Tibial artery (tissue), 4 donors: ENCODE measurements around the gene INAFM2.

Source experiments
- DNase-seq, 2 donors: peaks; one replicate each; pipeline ENCODE4 v3.0.0-alpha.2; 2019
- H3K27ac ChIP-seq, 2 donors: fragments of 200-600 bp; sonication (generic) in 1 of 2; 1 replicate in 1 of 2; 2 replicates in 1 of 2; pipeline ENCODE4 v1.5.1; 2018 to 2019; ENCODE audit warnings: mild to moderate bottlenecking in 1 of 2
- H3K27me3 ChIP-seq, 2 donors: fragments of 200-600 bp; sonication (generic) in 1 of 2; one replicate each; pipeline versions ENCODE4 v1.5.1 to v1.6.0; 2016 to 2019
- H3K36me3 ChIP-seq, 3 donors: fragments of 200-600 bp; sonication (generic) in 2 of 3; one replicate each; pipeline ENCODE4 v1.5.1; 2016 to 2019; ENCODE audit warnings: mild to moderate bottlenecking in 2 of 3
- H3K4me1 ChIP-seq, 4 donors: fragments of 200-600 bp; sonication (generic) in 2 of 4; 1 replicate in 3 of 4; 2 replicates in 1 of 4; pipeline ENCODE4 v1.5.1; 2016 to 2019
- H3K4me3 ChIP-seq, 2 donors: fragments of 200-600 bp; sonication (generic) in 1 of 2; 1 replicate in 1 of 2; 2 replicates in 1 of 2; pipeline ENCODE4 v1.5.1; 2018 to 2019; ENCODE audit warnings: mild to moderate bottlenecking in 2 of 2
- H3K9me3 ChIP-seq, 3 donors: fragments of 200-600 bp; sonication (generic) in 1 of 3; one replicate each; pipeline ENCODE4 v1.5.1; 2016 to 2019
- intact Hi-C: fragments of 100-400 bp; cut with DNase I; formaldehyde crosslinking; loops from one replicate; pipeline ENCODE4 v1.15.0; 2023; ENCODE audit warnings: low total_unique reads
- TF ChIP-seq, protein P1 (sequence below), 2 experiments: fragments of 200-600 bp in 1 of 2; fragments of 450-650 bp in 1 of 2; IDR thresholded peaks; one replicate each; pipeline ENCODE4 v1.5.1; 2017 to 2019; ENCODE audit warnings: antibody characterized with exemption in 2 of 2, mild to moderate bottlenecking in 1 of 2, moderate library complexity in 1 of 2

The INAFM2 gene

DNA sequence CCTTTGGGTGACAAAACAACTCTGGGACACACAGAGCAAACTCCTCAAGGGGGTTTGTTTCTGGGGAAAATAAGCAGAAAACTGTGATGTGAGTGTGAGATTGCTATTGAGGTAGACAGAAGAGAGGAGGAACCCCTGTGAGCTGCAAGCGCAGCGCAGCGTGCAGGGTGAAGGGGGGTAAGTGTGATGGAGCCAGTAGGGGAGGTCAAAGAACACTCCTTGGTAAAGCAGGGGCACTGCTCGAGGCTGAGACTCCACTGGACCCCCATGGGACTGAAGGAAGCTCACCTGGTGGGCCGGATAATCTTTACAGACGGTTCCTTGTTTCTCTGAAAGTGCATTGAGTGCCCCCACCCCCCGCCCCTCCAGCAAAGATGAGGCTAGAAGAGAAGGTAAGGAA lies 7.5 kb downstream of the INAFM2 start:
- Histone ChIP-seq H3K27ac (peak overlapping the region; percentile 90 to 92), H3K4me3 (no peak overlapping the region), H3K9me3 (no peaks in the 10 kb centered on the region), H3K27me3 (no peaks in the 10 kb centered on the region), H3K36me3 (peaks cover 0 to 8% (median 0%) of the 10 kb centered on the region in 3 donors), H3K4me1 (peaks cover 5 to 99% (median 75%) of the 10 kb centered on the region in 4 donors)
- TF ChIP-seq, protein P1, sequence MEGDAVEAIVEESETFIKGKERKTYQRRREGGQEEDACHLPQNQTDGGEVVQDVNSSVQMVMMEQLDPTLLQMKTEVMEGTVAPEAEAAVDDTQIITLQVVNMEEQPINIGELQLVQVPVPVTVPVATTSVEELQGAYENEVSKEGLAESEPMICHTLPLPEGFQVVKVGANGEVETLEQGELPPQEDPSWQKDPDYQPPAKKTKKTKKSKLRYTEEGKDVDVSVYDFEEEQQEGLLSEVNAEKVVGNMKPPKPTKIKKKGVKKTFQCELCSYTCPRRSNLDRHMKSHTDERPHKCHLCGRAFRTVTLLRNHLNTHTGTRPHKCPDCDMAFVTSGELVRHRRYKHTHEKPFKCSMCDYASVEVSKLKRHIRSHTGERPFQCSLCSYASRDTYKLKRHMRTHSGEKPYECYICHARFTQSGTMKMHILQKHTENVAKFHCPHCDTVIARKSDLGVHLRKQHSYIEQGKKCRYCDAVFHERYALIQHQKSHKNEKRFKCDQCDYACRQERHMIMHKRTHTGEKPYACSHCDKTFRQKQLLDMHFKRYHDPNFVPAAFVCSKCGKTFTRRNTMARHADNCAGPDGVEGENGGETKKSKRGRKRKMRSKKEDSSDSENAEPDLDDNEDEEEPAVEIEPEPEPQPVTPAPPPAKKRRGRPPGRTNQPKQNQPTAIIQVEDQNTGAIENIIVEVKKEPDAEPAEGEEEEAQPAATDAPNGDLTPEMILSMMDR (IDR thresholded peaks at IDR 0.05) = no peak
- DNase-seq = no peak
- intact Hi-C loops = no loop called here

DNA sequence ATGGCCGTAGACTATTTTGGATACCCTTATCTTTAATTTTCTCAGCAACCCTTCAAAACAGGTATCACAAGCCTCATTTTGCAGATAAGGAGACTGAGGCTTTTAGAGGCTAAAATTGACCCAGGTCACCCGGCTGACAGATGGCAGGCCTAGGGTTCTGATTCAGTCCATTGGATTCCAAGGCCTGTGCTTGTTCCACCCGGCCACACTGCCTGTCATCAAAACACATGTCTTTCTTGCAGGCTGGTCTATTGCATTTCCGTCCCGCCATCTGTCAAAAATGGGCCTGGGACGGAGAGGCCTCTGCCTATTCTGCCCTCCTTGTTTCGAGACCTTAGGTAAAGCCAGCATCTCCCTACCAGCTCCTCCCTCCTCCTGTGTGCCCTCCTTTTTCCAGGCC lies 8.1 kb downstream of the INAFM2 start:
- Histone ChIP-seq H3K36me3 (peaks cover 0 to 8% (median 0%) of the 10 kb centered on the region in 3 donors), H3K27me3 (no peaks in the 10 kb centered on the region), H3K4me1 (peaks cover 6 to 99% (median 76%) of the 10 kb centered on the region in 4 donors), H3K9me3 (no peaks in the 10 kb centered on the region), H3K27ac (peak overlapping the region in 1 of 2 donors; percentile 90), H3K4me3 (no peak overlapping the region)
- intact Hi-C loops = no loop called here
- TF ChIP-seq, protein P1 (IDR thresholded peaks at IDR 0.05) = no peak
- no peak for DNase-seq

- TF ChIP-seq, protein P1 (IDR thresholded peaks at IDR 0.05) = no peak
- Histone ChIP-seq H3K4me3 (no peak overlapping the region), H3K27me3 (no peaks in the 10 kb centered on the region), H3K27ac (peak overlapping the region; percentile 90), H3K9me3 (no peaks in the 10 kb centered on the region), H3K36me3 (peaks cover 0 to 8% (median 0%) of the 10 kb centered on the region in 3 donors), H3K4me1 (peaks cover 6 to 99% (median 77%) of the 10 kb centered on the region in 4 donors)
- DNase-seq = no peak
- intact Hi-C loops = no loop called here
Observed at GRCh38 chr15:40332113-40332781, 8.8 kb downstream of the INAFM2 start.

- peaks cover 6 to 99% (median 77%) of the 10 kb centered on the region in 4 donors for H3K4me1 ChIP-seq
- H3K9me3 ChIP-seq = no peaks in the 10 kb centered on the region
- no peaks in the 10 kb centered on the region for H3K27me3 ChIP-seq
- peaks cover 0 to 8% (median 0%) of the 10 kb centered on the region in 3 donors for H3K36me3 ChIP-seq
- TF ChIP-seq, protein P1 (IDR thresholded peaks at IDR 0.05) = no peak
- H3K27ac ChIP-seq = peak overlapping the region; percentile 90
- no peak overlapping the region for H3K4me3 ChIP-seq
- intact Hi-C loops = no loop called here
- peak; percentile 78 to 91 for DNase-seq
Observed at GRCh38 chr15:40333922-40334492, 10.5 kb downstream of the INAFM2 start.

DNA sequence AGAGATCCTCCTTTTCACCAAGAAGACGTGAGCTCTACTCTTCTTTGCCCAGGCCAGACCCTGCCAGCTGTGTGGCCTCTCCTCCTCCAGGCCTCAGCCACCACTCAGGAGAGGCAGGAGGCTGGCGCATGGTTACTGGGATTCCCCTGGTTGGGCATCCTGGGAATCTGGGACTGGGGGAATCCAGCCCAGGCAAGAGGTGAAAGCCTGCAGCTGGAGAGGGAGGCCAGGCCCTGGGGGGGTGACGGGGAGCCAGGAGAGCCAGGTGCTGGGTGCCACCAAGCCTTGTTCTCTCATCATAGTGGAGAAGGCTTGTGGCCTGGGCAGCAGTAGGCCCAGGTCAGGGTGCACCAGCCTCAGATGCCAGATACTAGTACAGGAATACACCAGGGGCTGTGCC lies 11.0 kb downstream of the INAFM2 start:
- intact Hi-C loops = no loop called here
- TF ChIP-seq, protein P1 (IDR thresholded peaks at IDR 0.05) = no peak
- peaks cover 6 to 99% (median 77%) of the 10 kb centered on the region in 4 donors for H3K4me1 ChIP-seq
- no peaks in the 10 kb centered on the region for H3K9me3 ChIP-seq
- DNase-seq = no peak
- no peak overlapping the region for H3K4me3 ChIP-seq
- H3K36me3 ChIP-seq = peaks cover 0 to 8% (median 0%) of the 10 kb centered on the region in 3 donors
- H3K27ac ChIP-seq = peak overlapping the region; percentile 90
- no peaks in the 10 kb centered on the region for H3K27me3 ChIP-seq
